A549 (cell line): ENCODE results near the gene RAP2A. TPM values are rescaled to one million over a fixed set of nuclear protein-coding genes. Genes with fewer than 3 reads are reported as not detected.

Experiments
- ATAC-seq, 2 experiments: fragments of 200-7000 bp in 1 of 2; fragments of >200 bp in 1 of 2; cut with Nextera tagmentation in 1 of 2; cut with Tn5 transposase in 1 of 2; 3 replicates each; pipeline versions ENCODE4 v1.8.0 to v1.9.1; 2018 to 2020; ENCODE audit warnings: mild to moderate bottlenecking in 1 of 2, moderate library complexity in 1 of 2
- CTCF ChIA-PET: fragments of 300-600 bp; sonication (Branson Sonifier 250); formaldehyde crosslinking; extraction: SDS; loops from one replicate; lab custom pipeline; 2021; ENCODE audit warnings: antibody characterized with exemption, inconsistent platforms; lab: Yijun Ruan, JAX
- POLR2A ChIA-PET: fragments of 350-600 bp; formaldehyde crosslinking; extraction: SDS; loops from one replicate; lab custom pipeline; 2021; ENCODE audit warnings: antibody characterized with exemption, inconsistent platforms; lab: Yijun Ruan, JAX
- DNase-seq, 2 experiments: peaks; one replicate each; pipeline versions ENCODE4 v3.0.0 to v3.0.0-alpha.2; 2011 to 2016; ENCODE audit warnings: low read depth in 1 of 2, low spot score in 1 of 2
- FAIRE-seq: peaks from 2 replicates; lab custom pipeline; 2011; peaks lifted over from hg19 to GRCh38; lab: Jason Lieb, UNC
- H3K27ac ChIP-seq, 2 experiments: fragments of >200 bp; sonication (Bioruptor Twin); formaldehyde crosslinking; 3 replicates each; pipeline ENCODE4 v1.5.1; 2016 to 2017
- H3K4me1 ChIP-seq: fragments of >200 bp; sonication (Bioruptor Twin); formaldehyde crosslinking; 3 replicates; pipeline ENCODE4 v1.6.1; 2016
- H3K4me2 ChIP-seq: fragments of >200 bp; sonication (Bioruptor Twin); formaldehyde crosslinking; 3 replicates; pipeline ENCODE4 v1.6.1; 2016
- H3K4me3 ChIP-seq: fragments of >200 bp; sonication (Bioruptor Twin); formaldehyde crosslinking; 3 replicates; pipeline ENCODE4 v1.5.1; 2016
- H3K9me3 ChIP-seq: fragments of >200 bp; sonication (Bioruptor Twin); formaldehyde crosslinking; 3 replicates; pipeline ENCODE4 v1.6.1; 2016
- BHLHE40 ChIP-seq: IDR thresholded peaks from 2 replicates; pipeline ENCODE4 v1.6.1; 2012; ENCODE audit warnings: low read depth, low read length, inconsistent platforms
- EHMT2 ChIP-seq: fragments of 200-600 bp; sonication (generic); IDR thresholded peaks from 2 replicates; pipeline ENCODE4 v1.6.1; 2016; ENCODE audit warnings: antibody characterized with exemption, low read depth, mild to moderate bottlenecking, moderate library complexity
- FOXS1 ChIP-seq: fragments of 250-450 bp; sonication (Bioruptor Pico); IDR thresholded peaks from 2 replicates; pipeline ENCODE4 v1.5.0; 2020; ENCODE audit warnings: mild to moderate bottlenecking, moderate library complexity
- GATA3 ChIP-seq: IDR thresholded peaks from 2 replicates; pipeline ENCODE4 v1.6.1; 2012; ENCODE audit warnings: borderline replicate concordance
- KDM1A ChIP-seq: fragments of 200-600 bp; sonication (generic); IDR thresholded peaks from 2 replicates; pipeline ENCODE4 v1.6.1; 2016; ENCODE audit warnings: low read depth, mild to moderate bottlenecking
- MAFK ChIP-seq: fragments of 450-650 bp; IDR thresholded peaks from 2 replicates; pipeline ENCODE4 v1.6.1; 2014; ENCODE audit not compliant: partially characterized antibody
- PHF8 ChIP-seq: fragments of 200-600 bp; sonication (generic); IDR thresholded peaks from 2 replicates; pipeline ENCODE4 v1.6.1; 2016; ENCODE audit warnings: low read depth, mild to moderate bottlenecking, antibody characterized with exemption, moderate library complexity, borderline replicate concordance
- POLR2A ChIP-seq: IDR thresholded peaks from 2 replicates; pipeline ENCODE4 v1.6.1; 2012; ENCODE audit warnings: mild to moderate bottlenecking, low read length
- POLR2AphosphoS2 ChIP-seq: conservative IDR thresholded peaks from 2 replicates; pipeline ENCODE4 v1.6.1; 2012; ENCODE audit warnings: low read length, improper control_type of control experiment, inconsistent platforms
- RAD21 ChIP-seq, 2 experiments: fragments of >200 bp in 1 of 2; sonication (Bioruptor Twin) in 1 of 2; formaldehyde crosslinking in 1 of 2; IDR thresholded peaks in 1 of 2; conservative IDR thresholded peaks in 1 of 2; 2 replicates in 1 of 2; 3 replicates in 1 of 2; pipeline ENCODE4 v1.6.1; 2012 to 2018; ENCODE audit warnings: inconsistent platforms in 1 of 2
- RNF2 ChIP-seq: fragments of 200-600 bp; sonication (generic); IDR thresholded peaks from 2 replicates; pipeline ENCODE4 v1.6.1; 2016; ENCODE audit warnings: low read depth, mild to moderate bottlenecking, antibody characterized with exemption, moderate library complexity, borderline replicate concordance
- SREBF2 ChIP-seq: fragments of 450-650 bp; IDR thresholded peaks from 2 replicates; pipeline ENCODE4 v1.6.1; 2014; ENCODE audit warnings: mild to moderate bottlenecking, moderate library complexity
- ZFP36 ChIP-seq: fragments of 450-650 bp; IDR thresholded peaks from 2 replicates; pipeline ENCODE4 v1.6.1; 2014; ENCODE audit warnings: borderline replicate concordance; ENCODE audit not compliant: partially characterized antibody
- WGBS: methylation state at CpG from one replicate; pipeline ENCODE4 v1.1.6; 2017; ENCODE audit errors: missing lambda C conversion rate; 5-methylcytosine and 5-hydroxymethylcytosine counted together
- polyA plus RNA-seq, 4 experiments: library from polyadenylated mRNA; depleted of rRNA in 3 of 4; stranded (reverse); fragments of >200 nt; fragmentation: RNase III in 1 of 4; extraction: RNeasy Plus Mini Kit Qiagen cat#74134 plus additional on column Dnase treatment in 1 of 4; gene quantifications; 2 replicates in 3 of 4; 3 replicates in 1 of 4; pipeline ENCODE4 v1.2.3, GENCODE V29; 2011 to 2017
- TF ChIP-seq, protein P1 (sequence below): fragments of 200-600 bp; sonication (generic); IDR thresholded peaks from 2 replicates; pipeline ENCODE4 v1.6.1; 2016; ENCODE audit warnings: antibody characterized with exemption, mild to moderate bottlenecking, moderate library complexity
- TF ChIP-seq, protein P2 (sequence below): IDR thresholded peaks from 2 replicates; pipeline ENCODE4 v1.6.1; 2012; ENCODE audit warnings: low read depth, borderline replicate concordance
- TF ChIP-seq, protein P3 (sequence below): fragments of >200 bp; sonication (Bioruptor Twin); formaldehyde crosslinking; IDR thresholded peaks from 3 replicates; pipeline ENCODE4 v1.6.1; 2016
- TF ChIP-seq, protein P4 (sequence below): IDR thresholded peaks from 2 replicates; pipeline ENCODE4 v1.6.1; 2012
- TF ChIP-seq, protein P5 (sequence below): fragments of 250-450 bp; sonication (Bioruptor Pico); IDR thresholded peaks from 2 replicates; pipeline ENCODE4 v1.5.0; 2021; ENCODE audit warnings: mild to moderate bottlenecking, moderate library complexity, borderline replicate concordance
- TF ChIP-seq, protein P6 (sequence below): IDR thresholded peaks from 2 replicates; pipeline ENCODE4 v1.6.1; 2012
- TF ChIP-seq, protein P7 (sequence below): fragments of 250-450 bp; sonication (Bioruptor Pico); IDR thresholded peaks from 2 replicates; pipeline ENCODE4 v1.5.0; 2020; ENCODE audit warnings: low read depth, mild to moderate bottlenecking, moderate library complexity

RAP2A gene
- polyA plus RNA-seq, 2 of the 4 experiments (the other 2 are of a cell fraction): 8.7 to 10.9 TPM

DNA sequence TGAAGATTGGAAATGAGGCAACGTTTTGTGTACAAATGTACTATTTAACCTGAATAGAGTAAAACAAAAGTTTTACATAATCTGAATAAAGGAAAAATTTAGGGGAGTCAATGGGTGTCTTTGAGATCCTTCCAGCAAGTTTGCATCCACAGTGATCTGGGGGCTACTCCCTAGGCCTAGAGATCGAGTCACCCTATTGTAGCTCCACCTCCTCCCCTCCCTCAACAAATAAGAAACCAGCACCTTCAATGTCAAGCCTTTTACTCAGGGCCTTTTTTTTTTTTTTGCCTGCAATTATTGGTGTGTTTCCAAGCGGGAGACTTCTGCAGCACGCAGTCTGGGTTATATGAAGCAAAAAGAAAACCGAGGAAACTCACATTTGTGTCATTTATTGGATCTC is 16.3 kb upstream of the RAP2A start:
- 55% methylated on average over 5 of the region's 5 CpGs for whole genome bisulfite sequencing
- no peak for FAIRE-seq
- H3K27ac ChIP-seq: no peak overlapping the region
- ChIA-PET POLR2A (interaction anchor here (0.6 kb wide), 1 partner anchor 15 kb away, joined by 5 read pairs; no protein-coding TSS in a partner anchor), CTCF (interaction anchor here (0.6 to 0.7 kb wide), 2 partner anchors 194 to 308 kb away, joined by 3 to 4 read pairs; no protein-coding TSS in a partner anchor)
- H3K4me3 ChIP-seq: no peak overlapping the region
- no peak for DNase-seq
- no peaks in the 10 kb centered on the region for H3K9me3 ChIP-seq
- H3K4me2 ChIP-seq: no peak overlapping the region
- no peak for ATAC-seq
- no peaks in the 10 kb centered on the region for H3K4me1 ChIP-seq
- TF ChIP-seq MAFK: no peak
- no peak for TF ChIP-seq BHLHE40
- TF ChIP-seq, protein P1, sequence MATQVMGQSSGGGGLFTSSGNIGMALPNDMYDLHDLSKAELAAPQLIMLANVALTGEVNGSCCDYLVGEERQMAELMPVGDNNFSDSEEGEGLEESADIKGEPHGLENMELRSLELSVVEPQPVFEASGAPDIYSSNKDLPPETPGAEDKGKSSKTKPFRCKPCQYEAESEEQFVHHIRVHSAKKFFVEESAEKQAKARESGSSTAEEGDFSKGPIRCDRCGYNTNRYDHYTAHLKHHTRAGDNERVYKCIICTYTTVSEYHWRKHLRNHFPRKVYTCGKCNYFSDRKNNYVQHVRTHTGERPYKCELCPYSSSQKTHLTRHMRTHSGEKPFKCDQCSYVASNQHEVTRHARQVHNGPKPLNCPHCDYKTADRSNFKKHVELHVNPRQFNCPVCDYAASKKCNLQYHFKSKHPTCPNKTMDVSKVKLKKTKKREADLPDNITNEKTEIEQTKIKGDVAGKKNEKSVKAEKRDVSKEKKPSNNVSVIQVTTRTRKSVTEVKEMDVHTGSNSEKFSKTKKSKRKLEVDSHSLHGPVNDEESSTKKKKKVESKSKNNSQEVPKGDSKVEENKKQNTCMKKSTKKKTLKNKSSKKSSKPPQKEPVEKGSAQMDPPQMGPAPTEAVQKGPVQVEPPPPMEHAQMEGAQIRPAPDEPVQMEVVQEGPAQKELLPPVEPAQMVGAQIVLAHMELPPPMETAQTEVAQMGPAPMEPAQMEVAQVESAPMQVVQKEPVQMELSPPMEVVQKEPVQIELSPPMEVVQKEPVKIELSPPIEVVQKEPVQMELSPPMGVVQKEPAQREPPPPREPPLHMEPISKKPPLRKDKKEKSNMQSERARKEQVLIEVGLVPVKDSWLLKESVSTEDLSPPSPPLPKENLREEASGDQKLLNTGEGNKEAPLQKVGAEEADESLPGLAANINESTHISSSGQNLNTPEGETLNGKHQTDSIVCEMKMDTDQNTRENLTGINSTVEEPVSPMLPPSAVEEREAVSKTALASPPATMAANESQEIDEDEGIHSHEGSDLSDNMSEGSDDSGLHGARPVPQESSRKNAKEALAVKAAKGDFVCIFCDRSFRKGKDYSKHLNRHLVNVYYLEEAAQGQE: no peak
- no peak for TF ChIP-seq KDM1A

DNA sequence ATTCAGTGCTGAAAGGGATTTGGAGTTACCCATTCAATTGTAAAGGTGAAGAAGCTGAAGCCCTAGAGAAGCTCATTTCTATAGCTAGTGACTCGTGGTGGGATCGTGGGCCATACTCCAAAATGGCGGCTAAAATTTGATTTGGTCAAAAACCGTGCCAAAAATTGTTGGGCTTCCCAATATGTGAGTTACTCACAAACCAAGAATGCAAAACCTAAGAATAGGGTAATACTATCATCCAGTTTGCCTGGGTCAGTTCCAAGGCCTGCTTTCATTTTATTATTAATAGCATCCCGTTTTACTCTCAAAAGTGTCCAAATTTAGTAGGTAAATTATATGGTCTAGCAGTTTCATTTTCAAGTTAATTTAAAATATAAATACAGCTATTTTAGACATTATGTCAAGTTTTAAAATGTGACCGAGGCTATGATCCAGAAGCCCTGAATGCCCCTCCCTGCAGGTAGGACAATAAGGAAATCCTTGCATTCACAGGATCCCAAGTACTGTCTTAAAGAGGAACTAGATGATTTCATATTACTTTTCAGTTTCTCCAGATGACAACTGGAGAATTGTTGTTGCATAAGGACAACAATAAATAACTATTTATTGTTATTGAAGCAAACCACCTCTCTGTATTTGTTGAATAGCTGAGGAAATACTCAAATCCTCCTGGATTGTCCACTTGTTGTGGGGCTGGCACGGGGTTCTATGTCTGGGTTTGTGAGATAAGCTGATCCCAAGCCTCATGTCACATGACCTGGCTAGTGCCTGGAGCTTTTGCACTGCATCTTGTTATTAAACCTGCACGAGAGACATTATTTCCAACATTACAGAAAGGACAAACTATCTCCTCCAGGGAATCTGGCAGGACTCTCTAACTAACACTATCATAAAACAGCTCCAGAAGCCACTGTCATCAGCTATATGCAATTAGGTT is 11.6 kb upstream of the RAP2A start:
- TF ChIP-seq, protein P2, sequence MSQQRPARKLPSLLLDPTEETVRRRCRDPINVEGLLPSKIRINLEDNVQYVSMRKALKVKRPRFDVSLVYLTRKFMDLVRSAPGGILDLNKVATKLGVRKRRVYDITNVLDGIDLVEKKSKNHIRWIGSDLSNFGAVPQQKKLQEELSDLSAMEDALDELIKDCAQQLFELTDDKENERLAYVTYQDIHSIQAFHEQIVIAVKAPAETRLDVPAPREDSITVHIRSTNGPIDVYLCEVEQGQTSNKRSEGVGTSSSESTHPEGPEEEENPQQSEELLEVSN: no peak
- TF ChIP-seq, protein P3, sequence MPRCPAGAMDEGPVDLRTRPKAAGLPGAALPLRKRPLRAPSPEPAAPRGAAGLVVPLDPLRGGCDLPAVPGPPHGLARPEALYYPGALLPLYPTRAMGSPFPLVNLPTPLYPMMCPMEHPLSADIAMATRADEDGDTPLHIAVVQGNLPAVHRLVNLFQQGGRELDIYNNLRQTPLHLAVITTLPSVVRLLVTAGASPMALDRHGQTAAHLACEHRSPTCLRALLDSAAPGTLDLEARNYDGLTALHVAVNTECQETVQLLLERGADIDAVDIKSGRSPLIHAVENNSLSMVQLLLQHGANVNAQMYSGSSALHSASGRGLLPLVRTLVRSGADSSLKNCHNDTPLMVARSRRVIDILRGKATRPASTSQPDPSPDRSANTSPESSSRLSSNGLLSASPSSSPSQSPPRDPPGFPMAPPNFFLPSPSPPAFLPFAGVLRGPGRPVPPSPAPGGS: no peak
- TF ChIP-seq POLR2A: no peak
- TF ChIP-seq ZFP36: no peak
- no peak for TF ChIP-seq RAD21 (conservative IDR thresholded peaks at IDR 0.05 in 1 of 2, IDR thresholded peaks at IDR 0.05 in 1 of 2)
- TF ChIP-seq RNF2: no peak
- TF ChIP-seq GATA3: no peak
- TF ChIP-seq POLR2AphosphoS2: no peak
- no peak for TF ChIP-seq FOXS1 (CRISPR knock-in tag)
- TF ChIP-seq, protein P4, sequence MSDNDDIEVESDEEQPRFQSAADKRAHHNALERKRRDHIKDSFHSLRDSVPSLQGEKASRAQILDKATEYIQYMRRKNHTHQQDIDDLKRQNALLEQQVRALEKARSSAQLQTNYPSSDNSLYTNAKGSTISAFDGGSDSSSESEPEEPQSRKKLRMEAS: no peak
- TF ChIP-seq EHMT2: no peak
- no peak for TF ChIP-seq SREBF2
- no peak for TF ChIP-seq PHF8
- no peak for TF ChIP-seq BHLHE40
- TF ChIP-seq, protein P5, sequence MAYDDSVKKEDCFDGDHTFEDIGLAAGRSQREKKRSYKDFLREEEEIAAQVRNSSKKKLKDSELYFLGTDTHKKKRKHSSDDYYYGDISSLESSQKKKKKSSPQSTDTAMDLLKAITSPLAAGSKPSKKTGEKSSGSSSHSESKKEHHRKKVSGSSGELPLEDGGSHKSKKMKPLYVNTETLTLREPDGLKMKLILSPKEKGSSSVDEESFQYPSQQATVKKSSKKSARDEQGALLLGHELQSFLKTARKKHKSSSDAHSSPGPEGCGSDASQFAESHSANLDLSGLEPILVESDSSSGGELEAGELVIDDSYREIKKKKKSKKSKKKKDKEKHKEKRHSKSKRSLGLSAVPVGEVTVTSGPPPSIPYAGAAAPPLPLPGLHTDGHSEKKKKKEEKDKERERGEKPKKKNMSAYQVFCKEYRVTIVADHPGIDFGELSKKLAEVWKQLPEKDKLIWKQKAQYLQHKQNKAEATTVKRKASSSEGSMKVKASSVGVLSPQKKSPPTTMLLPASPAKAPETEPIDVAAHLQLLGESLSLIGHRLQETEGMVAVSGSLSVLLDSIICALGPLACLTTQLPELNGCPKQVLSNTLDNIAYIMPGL (CRISPR knock-in tag): no peak
- TF ChIP-seq, protein P6, sequence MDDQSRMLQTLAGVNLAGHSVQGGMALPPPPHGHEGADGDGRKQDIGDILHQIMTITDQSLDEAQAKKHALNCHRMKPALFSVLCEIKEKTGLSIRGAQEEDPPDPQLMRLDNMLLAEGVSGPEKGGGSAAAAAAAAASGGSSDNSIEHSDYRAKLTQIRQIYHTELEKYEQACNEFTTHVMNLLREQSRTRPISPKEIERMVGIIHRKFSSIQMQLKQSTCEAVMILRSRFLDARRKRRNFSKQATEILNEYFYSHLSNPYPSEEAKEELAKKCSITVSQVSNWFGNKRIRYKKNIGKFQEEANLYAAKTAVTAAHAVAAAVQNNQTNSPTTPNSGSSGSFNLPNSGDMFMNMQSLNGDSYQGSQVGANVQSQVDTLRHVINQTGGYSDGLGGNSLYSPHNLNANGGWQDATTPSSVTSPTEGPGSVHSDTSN: no peak
- no peak for TF ChIP-seq KDM1A
- TF ChIP-seq, protein P7, sequence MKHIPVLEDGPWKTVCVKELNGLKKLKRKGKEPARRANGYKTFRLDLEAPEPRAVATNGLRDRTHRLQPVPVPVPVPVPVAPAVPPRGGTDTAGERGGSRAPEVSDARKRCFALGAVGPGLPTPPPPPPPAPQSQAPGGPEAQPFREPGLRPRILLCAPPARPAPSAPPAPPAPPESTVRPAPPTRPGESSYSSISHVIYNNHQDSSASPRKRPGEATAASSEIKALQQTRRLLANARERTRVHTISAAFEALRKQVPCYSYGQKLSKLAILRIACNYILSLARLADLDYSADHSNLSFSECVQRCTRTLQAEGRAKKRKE (CRISPR knock-in tag): no peak
- DNase-seq (no peak), ATAC-seq (no peak), FAIRE-seq (no peak)
- no peak overlapping the region for H3K4me2 ChIP-seq
- ChIA-PET CTCF (no interaction called here), POLR2A (interaction anchor here (1.6 kb wide), 1 partner anchor 11 kb away, joined by 4 read pairs; no protein-coding TSS in a partner anchor)
- no peaks in the 10 kb centered on the region for H3K9me3 ChIP-seq
- H3K4me3 ChIP-seq: no peak overlapping the region
- no peak overlapping the region for H3K27ac ChIP-seq
- 54% methylated on average over 8 of the region's 8 CpGs for WGBS
- no peaks in the 10 kb centered on the region for H3K4me1 ChIP-seq
